ENCODE results near the gene LCA5. TPM values are rescaled to one million over a fixed set of nuclear protein-coding genes. Genes with fewer than 3 reads are reported as not detected.

LCA5 gene
- total and polyA plus RNA-seq, 8 donors, result 1.3 to 7.9 (median 2.6) TPM

DNA sequence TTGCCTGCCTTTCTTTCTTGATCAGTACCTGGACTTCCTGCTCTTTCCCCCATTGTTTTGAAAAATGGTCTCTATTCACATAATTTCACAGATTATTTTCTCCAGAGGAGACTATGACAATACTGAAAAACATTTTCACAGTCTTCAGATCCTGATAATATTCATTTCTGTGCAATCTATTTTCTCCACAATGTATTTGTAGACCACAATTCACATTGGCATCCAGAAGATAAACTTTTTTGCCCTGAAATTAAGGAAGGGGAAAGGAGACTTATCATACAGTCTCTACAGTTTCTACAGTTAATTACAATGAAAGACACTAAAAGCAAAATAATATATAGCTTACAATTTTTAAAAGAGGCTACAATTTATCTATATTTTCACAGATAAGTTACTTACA is 18.4 kb downstream of the LCA5 start:
- ATAC-seq (no peak), FAIRE-seq (no peak), DNase-seq (no peak)
- TF ChIP-seq, protein P1, sequence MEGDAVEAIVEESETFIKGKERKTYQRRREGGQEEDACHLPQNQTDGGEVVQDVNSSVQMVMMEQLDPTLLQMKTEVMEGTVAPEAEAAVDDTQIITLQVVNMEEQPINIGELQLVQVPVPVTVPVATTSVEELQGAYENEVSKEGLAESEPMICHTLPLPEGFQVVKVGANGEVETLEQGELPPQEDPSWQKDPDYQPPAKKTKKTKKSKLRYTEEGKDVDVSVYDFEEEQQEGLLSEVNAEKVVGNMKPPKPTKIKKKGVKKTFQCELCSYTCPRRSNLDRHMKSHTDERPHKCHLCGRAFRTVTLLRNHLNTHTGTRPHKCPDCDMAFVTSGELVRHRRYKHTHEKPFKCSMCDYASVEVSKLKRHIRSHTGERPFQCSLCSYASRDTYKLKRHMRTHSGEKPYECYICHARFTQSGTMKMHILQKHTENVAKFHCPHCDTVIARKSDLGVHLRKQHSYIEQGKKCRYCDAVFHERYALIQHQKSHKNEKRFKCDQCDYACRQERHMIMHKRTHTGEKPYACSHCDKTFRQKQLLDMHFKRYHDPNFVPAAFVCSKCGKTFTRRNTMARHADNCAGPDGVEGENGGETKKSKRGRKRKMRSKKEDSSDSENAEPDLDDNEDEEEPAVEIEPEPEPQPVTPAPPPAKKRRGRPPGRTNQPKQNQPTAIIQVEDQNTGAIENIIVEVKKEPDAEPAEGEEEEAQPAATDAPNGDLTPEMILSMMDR (IDR thresholded peaks at IDR 0.05), result no peak
- no peaks in the 10 kb centered on the region for H3K27me3 ChIP-seq
- H3K4me1 ChIP-seq, result peaks cover 0 to 3% (median 0%) of the 10 kb centered on the region in 3 donors
- H3K9me3 ChIP-seq, result no peaks in the 10 kb centered on the region
- no peak overlapping the region for H3K4me3 ChIP-seq
- H3K27ac ChIP-seq, result no peak overlapping the region
- no peaks in the 10 kb centered on the region for H3K36me3 ChIP-seq
- intact Hi-C loops (cut with DNase I), result no loop called here

DNA sequence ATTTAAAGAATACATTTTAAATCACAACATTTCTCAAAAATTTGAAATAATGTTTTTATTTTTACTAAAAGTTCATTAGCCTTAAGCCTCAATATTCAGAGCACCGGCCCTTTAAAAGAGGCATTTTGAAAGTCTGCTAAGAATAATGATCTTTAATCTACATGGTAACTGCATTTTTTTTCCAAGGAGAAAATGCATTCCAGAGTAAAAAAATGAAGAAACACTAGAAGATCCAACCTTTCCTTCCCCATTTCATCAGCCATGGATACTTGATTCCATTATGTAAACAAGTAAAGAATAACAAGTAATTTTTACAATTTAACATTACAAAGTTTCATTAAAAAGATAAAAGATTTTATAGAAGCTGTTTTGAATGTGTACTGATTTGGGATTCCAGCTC is 21.8 kb downstream of the LCA5 start:
- TF ChIP-seq, protein P1 (IDR thresholded peaks at IDR 0.05), result no peak
- intact Hi-C loops (cut with DNase I), result no loop called here
- no peak for DNase-seq
- Histone ChIP-seq H3K9me3 (no peaks in the 10 kb centered on the region), H3K27me3 (no peaks in the 10 kb centered on the region), H3K36me3 (no peaks in the 10 kb centered on the region), H3K4me1 (no peaks in the 10 kb centered on the region), H3K27ac (no peak overlapping the region), H3K4me3 (no peak overlapping the region)
- WGBS, 2 donors, result 98 to 100% methylated on average over 1 of the region's 1 CpG
- no peak for ATAC-seq
- FAIRE-seq, result no peak

DNA sequence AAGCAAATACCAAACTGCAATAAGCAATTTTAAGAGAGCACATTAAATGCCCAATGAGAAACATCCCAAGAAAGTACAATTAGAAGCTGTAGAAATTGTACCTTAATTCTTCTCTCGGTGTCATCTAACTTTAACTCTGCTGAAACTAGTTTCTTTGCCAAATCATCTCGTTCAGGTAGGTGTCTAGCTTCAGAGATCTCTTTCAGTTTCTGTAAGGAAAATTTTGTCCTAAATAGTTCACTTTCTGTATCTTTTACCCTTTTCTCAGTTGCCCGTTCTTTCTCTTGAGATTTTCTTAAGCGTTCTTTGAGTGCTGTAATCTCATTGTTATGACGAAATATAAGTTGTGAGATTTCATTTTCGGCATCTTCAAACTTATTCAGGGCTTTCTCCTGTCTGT is 24.1 kb downstream of the LCA5 start:
- H3K4me3 ChIP-seq, result no peak overlapping the region
- intact Hi-C loops (cut with DNase I), result no loop called here
- no peak overlapping the region for H3K27ac ChIP-seq
- ATAC-seq (no peak), FAIRE-seq (no peak), DNase-seq (no peak)
- H3K36me3 ChIP-seq, result no peaks in the 10 kb centered on the region
- no peaks in the 10 kb centered on the region for H3K27me3 ChIP-seq
- TF ChIP-seq, protein P1 (IDR thresholded peaks at IDR 0.05), result no peak
- no peaks in the 10 kb centered on the region for H3K9me3 ChIP-seq
- WGBS, 2 donors, result 85 to 86% methylated on average over 6 of the region's 6 CpGs
- H3K4me1 ChIP-seq, result no peaks in the 10 kb centered on the region

DNA sequence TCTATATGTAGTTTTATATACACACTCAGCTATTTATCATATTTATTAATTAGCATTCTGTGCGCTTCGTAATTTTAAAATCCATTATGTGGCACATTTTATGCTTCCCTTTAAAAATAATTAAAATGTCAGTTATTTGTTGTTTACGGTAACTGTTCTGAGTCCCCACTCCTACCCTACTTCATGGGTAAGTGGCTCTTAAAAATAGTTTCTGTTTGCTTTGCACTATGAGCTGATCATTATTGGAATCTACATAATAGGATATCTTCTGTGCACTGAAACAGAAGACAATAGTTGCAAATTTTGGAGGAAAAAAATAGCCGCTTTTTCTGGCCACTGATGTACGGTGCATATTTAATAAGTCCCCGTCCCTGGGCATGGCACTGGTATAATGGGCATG is 25.2 kb downstream of the LCA5 start:
- H3K36me3 ChIP-seq, result no peaks in the 10 kb centered on the region
- DNase-seq (no peak), FAIRE-seq (no peak), ATAC-seq (no peak)
- H3K4me1 ChIP-seq, result no peaks in the 10 kb centered on the region
- no peak overlapping the region for H3K27ac ChIP-seq
- H3K9me3 ChIP-seq, result no peaks in the 10 kb centered on the region
- no peaks in the 10 kb centered on the region for H3K27me3 ChIP-seq
- no peak overlapping the region for H3K4me3 ChIP-seq
- WGBS, 2 donors, result 97% methylated on average over 6 of the region's 6 CpGs
- intact Hi-C loops (cut with DNase I), result no loop called here
- TF ChIP-seq, protein P1 (IDR thresholded peaks at IDR 0.05), result no peak

DNA sequence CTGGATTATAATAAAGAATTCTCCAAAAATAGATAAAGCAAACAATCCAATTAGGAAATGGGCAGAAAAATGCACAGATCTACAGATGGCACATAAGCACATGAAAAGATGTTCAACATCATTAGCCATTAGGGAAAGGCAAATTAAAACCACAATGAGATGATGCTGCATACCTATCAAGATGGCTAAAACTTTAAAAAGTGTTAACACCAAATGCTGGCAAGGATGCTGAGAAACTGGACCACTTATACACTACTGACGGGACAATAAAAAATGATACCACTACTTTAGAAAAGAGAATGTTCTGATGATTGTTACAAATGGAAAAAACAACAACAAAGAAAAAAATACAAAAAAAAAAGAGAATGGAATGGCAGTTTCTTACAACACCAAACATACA is 26.5 kb downstream of the LCA5 start:
- WGBS, 2 donors, result 0 to 47% methylated on average over 1 of the region's 1 CpG
- no peak for FAIRE-seq

More for the DNA sequence above, 26.5 kb downstream of the LCA5 start:
- Histone ChIP-seq H3K4me3 (no peak overlapping the region), H3K36me3 (no peaks in the 10 kb centered on the region), H3K9me3 (no peaks in the 10 kb centered on the region), H3K27me3 (no peaks in the 10 kb centered on the region), H3K27ac (no peak overlapping the region), H3K4me1 (no peaks in the 10 kb centered on the region)
- DNase-seq, result no peak
- TF ChIP-seq, protein P1 (IDR thresholded peaks at IDR 0.05), result no peak
- ATAC-seq, result no peak
- intact Hi-C loops (cut with DNase I), result no loop called here

Measured in pancreas (tissue), 10 donors.